HUES48 (cell line): ENCODE measurements around the gene ART5.
"Not testable (repeated sequence)": the region's sequence is repeated elsewhere in the genome, so short reads cannot be mapped to it uniquely, and the experiment has no call there.

Experiments used
- H3K27ac ChIP-seq: one replicate; pipeline ENCODE4 v1.7.0; 2013; ENCODE audit warnings: low read depth, low read length, inconsistent platforms
- H3K27me3 ChIP-seq: 2 replicates; pipeline ENCODE4 v1.6.1; 2013; ENCODE audit warnings: mild to moderate bottlenecking, low read length; ENCODE audit not compliant: control insufficient read depth, insufficient read depth
- H3K36me3 ChIP-seq: 2 replicates; pipeline ENCODE4 v1.6.1; 2013; ENCODE audit warnings: low read length; ENCODE audit not compliant: control insufficient read depth, insufficient read depth
- H3K4me1 ChIP-seq: 2 replicates; pipeline ENCODE4 v1.6.1; 2013; ENCODE audit warnings: mild to moderate bottlenecking, low read length; ENCODE audit not compliant: control insufficient read depth, insufficient read depth
- H3K4me3 ChIP-seq: 2 replicates; pipeline ENCODE4 v1.5.1; 2013; ENCODE audit warnings: mild to moderate bottlenecking, low read depth, low read length
- H3K9ac ChIP-seq: 2 replicates; pipeline ENCODE4 v1.6.1; 2013; ENCODE audit warnings: mild to moderate bottlenecking, low read depth, low read length, moderate library complexity
- H3K9me3 ChIP-seq: 2 replicates; pipeline ENCODE4 v1.6.1; 2013; ENCODE audit warnings: low read length; ENCODE audit not compliant: control insufficient read depth, insufficient read depth

ART5 gene

GRCh38 chr11:3657331-3657730 is 15.5 kb upstream of the ART5 start:
- not testable (repeated sequence) for H3K4me3 ChIP-seq, H3K27me3 ChIP-seq, H3K9me3 ChIP-seq, H3K27ac ChIP-seq, H3K4me1 ChIP-seq, H3K9ac ChIP-seq, H3K36me3 ChIP-seq

- Histone ChIP-seq H3K9ac (no peak overlapping the region), H3K27me3 (no peaks in the 10 kb centered on the region), H3K4me3 (no peak overlapping the region), H3K36me3 (no peaks in the 10 kb centered on the region), H3K27ac (no peak overlapping the region), H3K4me1 (no peaks in the 10 kb centered on the region), H3K9me3 (no peaks in the 10 kb centered on the region)
These were observed 13.8 kb upstream of the ART5 start for GRCh38 chr11:3655547-3655946.

- not testable (repeated sequence) for H3K9me3 ChIP-seq, H3K27ac ChIP-seq, H3K36me3 ChIP-seq, H3K9ac ChIP-seq, H3K4me1 ChIP-seq, H3K4me3 ChIP-seq, H3K27me3 ChIP-seq
These were observed 10.7 kb upstream of the ART5 start for GRCh38 chr11:3652514-3652913.

GRCh38 chr11:3649374-3649773 is 7.6 kb upstream of the ART5 start:
- H3K4me3 ChIP-seq, H3K27ac ChIP-seq: not testable (repeated sequence)

GRCh38 chr11:3648843-3649242 is 7.1 kb upstream of the ART5 start:
- H3K27ac ChIP-seq, H3K9me3 ChIP-seq: not testable (repeated sequence)

More at GRCh38 chr11:3649374-3649773, 7.6 kb upstream of the ART5 start:
- not testable (repeated sequence) for H3K9me3 ChIP-seq, H3K36me3 ChIP-seq, H3K27me3 ChIP-seq, H3K9ac ChIP-seq, H3K4me1 ChIP-seq

GRCh38 chr11:3645552-3645951 is 3.8 kb upstream of the ART5 start:
- Histone ChIP-seq H3K27me3 (peaks cover 9% of the 10 kb centered on the region), H3K36me3 (no peaks in the 10 kb centered on the region), H3K9ac (no peak overlapping the region), H3K27ac (no peak overlapping the region), H3K9me3 (no peaks in the 10 kb centered on the region; the same call in 1 of the 2 replicates), H3K4me3 (no peak overlapping the region), H3K4me1 (peaks cover 13% of the 10 kb centered on the region; the same call in 1 of the 2 replicates)

More at GRCh38 chr11:3648843-3649242, 7.1 kb upstream of the ART5 start:
- not testable (repeated sequence) for H3K9ac ChIP-seq, H3K4me1 ChIP-seq, H3K36me3 ChIP-seq, H3K4me3 ChIP-seq, H3K27me3 ChIP-seq

- no peak within 1 kb of the TSS for H3K9ac ChIP-seq
- H3K4me1 ChIP-seq = peaks cover 13% of the 10 kb centered on the region; the same call in 1 of the 2 replicates
- peaks cover 9% of the 10 kb centered on the region for H3K27me3 ChIP-seq
- H3K4me3 ChIP-seq = no peak within 1 kb of the TSS
- H3K36me3 ChIP-seq = no peaks in the 10 kb centered on the region
- H3K27ac ChIP-seq = no peak within 1 kb of the TSS
- no peaks in the 10 kb centered on the region; the same call in 1 of the 2 replicates for H3K9me3 ChIP-seq
These were observed 3.0 kb upstream of the ART5 start, which contains the start of gene ART1 for GRCh38 chr11:3644817-3645235. Gene ART1, plus strand, starts transcription at chr11:3645128. Its CDS starts 14,086 bp downstream, at chr11:3659214.

GRCh38 chr11:3643102-3643546 is 1.3 kb upstream of the ART5 start:
- Histone ChIP-seq H3K9ac (peak overlapping the region; percentile 84; the same call in 1 of the 2 replicates), H3K4me1 (peaks cover 13% of the 10 kb centered on the region; the same call in 1 of the 2 replicates), H3K4me3 (peak overlapping the region; percentile 68), H3K27ac (peak overlapping the region; percentile 96)
- not testable (repeated sequence) for H3K36me3 ChIP-seq, H3K27me3 ChIP-seq, H3K9me3 ChIP-seq

GRCh38 chr11:3642071-3642951 is 519 bp upstream of the ART5 start:
- Histone ChIP-seq H3K4me3 (peak overlapping the region; percentile 68), H3K27ac (peak overlapping the region; percentile 96), H3K4me1 (peaks cover 13% of the 10 kb centered on the region; the same call in 1 of the 2 replicates), H3K9ac (peak overlapping the region; percentile 84), H3K27me3 (peaks cover 9% of the 10 kb centered on the region), H3K9me3 (no peaks in the 10 kb centered on the region; the same call in 1 of the 2 replicates), H3K36me3 (no peaks in the 10 kb centered on the region)

GRCh38 chr11:3641191-3641590 is 601 bp downstream of the ART5 start:
- Histone ChIP-seq H3K4me3 (peak overlapping the region; percentile 68), H3K4me1 (peaks cover 13% of the 10 kb centered on the region; the same call in 1 of the 2 replicates), H3K36me3 (no peaks in the 10 kb centered on the region), H3K9me3 (no peaks in the 10 kb centered on the region; the same call in 1 of the 2 replicates), H3K9ac (no peak overlapping the region), H3K27ac (no peak overlapping the region), H3K27me3 (peaks cover 9% of the 10 kb centered on the region)

GRCh38 chr11:3639841-3640240 is 2.0 kb downstream of the ART5 start:
- Histone ChIP-seq H3K27ac (no peak overlapping the region), H3K9me3 (no peaks in the 10 kb centered on the region; the same call in 1 of the 2 replicates), H3K27me3 (peaks cover 9% of the 10 kb centered on the region), H3K9ac (no peak overlapping the region), H3K36me3 (no peaks in the 10 kb centered on the region), H3K4me3 (no peak overlapping the region), H3K4me1 (peaks cover 13% of the 10 kb centered on the region; the same call in 1 of the 2 replicates)
